ENCODE results near the gene UBE2V1. TPM values are rescaled to one million over a fixed set of nuclear protein-coding genes. Genes with fewer than 3 reads are reported as not detected.
A peak's percentile ranks its signal among the peaks of the same experiment; 100 is the strongest.

The UBE2V1 gene
- total and polyA plus RNA-seq, 2 of the 13 experiments (the other 11 are each of a cell fraction or from before 2014, with no cell fraction given) = 81.3 to 132 TPM

- TF ChIP-seq AHDC1 (CRISPR knock-in tag; IDR thresholded peaks at IDR 0.05; ENCODE audit: borderline replicate concordance) (no peak), ZNF792 (CRISPR knock-in tag; IDR thresholded peaks at IDR 0.05) (peak; percentile 71), ADNP (CRISPR knock-in tag; IDR thresholded peaks at IDR 0.05) (no peak), REPIN1 (CRISPR knock-in tag; IDR thresholded peaks at IDR 0.05; ENCODE audit: borderline replicate concordance, low read depth) (peak; percentile 70; the same call in 1 of the 2 replicates), KDM1A (CRISPR knock-in tag; IDR thresholded peaks at IDR 0.05) (peak; percentile 51), RELA (CRISPR knock-in tag; IDR thresholded peaks at IDR 0.05) (peak; percentile 82; the same call in 1 of the 2 replicates), ZNF30 (CRISPR knock-in tag; IDR thresholded peaks at IDR 0.05) (no peak), TFDP1 (CRISPR knock-in tag; IDR thresholded peaks at IDR 0.05; ENCODE audit: borderline replicate concordance) (peak; percentile 87; the same call in 1 of the 2 replicates), NR2F1 (CRISPR knock-in tag; IDR thresholded peaks at IDR 0.05) (no peak), POLR2A (IDR thresholded peaks at IDR 0.05; ENCODE audit: insufficient read depth in 1 of 2, low read depth in 2 of 2, low read length in 2 of 2) (peak; percentile 57 to 90; a peak in 3 of 4 replicates), ZBTB38 (CRISPR knock-in tag; IDR thresholded peaks at IDR 0.05) (peak; percentile 67), RFXANK (CRISPR knock-in tag; IDR thresholded peaks at IDR 0.05) (0 out of 2 replicates have a peak, but pooled peaks have one; percentile 44), NFE2L2 (IDR thresholded peaks at IDR 0.05; ENCODE audit: low read length) (peak; percentile 0; the same call in 1 of the 2 replicates), ZNF274 (CRISPR knock-in tag; IDR thresholded peaks at IDR 0.05) (no peak), EP300 (IDR thresholded peaks at IDR 0.05; ENCODE audit: low read depth in 2 of 2, low read length in 2 of 2) (no peak; a peak in 1 of 4 replicates), EP300 (CRISPR knock-in tag; IDR thresholded peaks at IDR 0.05; ENCODE audit: borderline replicate concordance) (no peak)
- TF ChIP-seq, protein P1, sequence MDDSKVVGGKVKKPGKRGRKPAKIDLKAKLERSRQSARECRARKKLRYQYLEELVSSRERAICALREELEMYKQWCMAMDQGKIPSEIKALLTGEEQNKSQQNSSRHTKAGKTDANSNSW (CRISPR knock-in tag; IDR thresholded peaks at IDR 0.05; ENCODE audit: borderline replicate concordance) = no peak
- TF ChIP-seq, protein P2, sequence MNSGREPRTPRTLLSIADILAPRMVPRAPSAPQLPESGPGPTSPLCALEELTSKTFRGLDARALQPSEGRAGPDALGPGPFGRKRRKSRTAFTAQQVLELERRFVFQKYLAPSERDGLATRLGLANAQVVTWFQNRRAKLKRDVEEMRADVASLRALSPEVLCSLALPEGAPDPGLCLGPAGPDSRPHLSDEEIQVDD (CRISPR knock-in tag; IDR thresholded peaks at IDR 0.05; ENCODE audit: borderline replicate concordance) = no peak
- TF ChIP-seq, protein P3, sequence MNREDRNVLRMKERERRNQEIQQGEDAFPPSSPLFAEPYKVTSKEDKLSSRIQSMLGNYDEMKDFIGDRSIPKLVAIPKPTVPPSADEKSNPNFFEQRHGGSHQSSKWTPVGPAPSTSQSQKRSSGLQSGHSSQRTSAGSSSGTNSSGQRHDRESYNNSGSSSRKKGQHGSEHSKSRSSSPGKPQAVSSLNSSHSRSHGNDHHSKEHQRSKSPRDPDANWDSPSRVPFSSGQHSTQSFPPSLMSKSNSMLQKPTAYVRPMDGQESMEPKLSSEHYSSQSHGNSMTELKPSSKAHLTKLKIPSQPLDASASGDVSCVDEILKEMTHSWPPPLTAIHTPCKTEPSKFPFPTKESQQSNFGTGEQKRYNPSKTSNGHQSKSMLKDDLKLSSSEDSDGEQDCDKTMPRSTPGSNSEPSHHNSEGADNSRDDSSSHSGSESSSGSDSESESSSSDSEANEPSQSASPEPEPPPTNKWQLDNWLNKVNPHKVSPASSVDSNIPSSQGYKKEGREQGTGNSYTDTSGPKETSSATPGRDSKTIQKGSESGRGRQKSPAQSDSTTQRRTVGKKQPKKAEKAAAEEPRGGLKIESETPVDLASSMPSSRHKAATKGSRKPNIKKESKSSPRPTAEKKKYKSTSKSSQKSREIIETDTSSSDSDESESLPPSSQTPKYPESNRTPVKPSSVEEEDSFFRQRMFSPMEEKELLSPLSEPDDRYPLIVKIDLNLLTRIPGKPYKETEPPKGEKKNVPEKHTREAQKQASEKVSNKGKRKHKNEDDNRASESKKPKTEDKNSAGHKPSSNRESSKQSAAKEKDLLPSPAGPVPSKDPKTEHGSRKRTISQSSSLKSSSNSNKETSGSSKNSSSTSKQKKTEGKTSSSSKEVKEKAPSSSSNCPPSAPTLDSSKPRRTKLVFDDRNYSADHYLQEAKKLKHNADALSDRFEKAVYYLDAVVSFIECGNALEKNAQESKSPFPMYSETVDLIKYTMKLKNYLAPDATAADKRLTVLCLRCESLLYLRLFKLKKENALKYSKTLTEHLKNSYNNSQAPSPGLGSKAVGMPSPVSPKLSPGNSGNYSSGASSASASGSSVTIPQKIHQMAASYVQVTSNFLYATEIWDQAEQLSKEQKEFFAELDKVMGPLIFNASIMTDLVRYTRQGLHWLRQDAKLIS (CRISPR knock-in tag; IDR thresholded peaks at IDR 0.05) = no peak; the same call in 1 of the 2 replicates
Measured at GRCh38 chr20:50115591-50116367, 2.8 kb upstream of the UBE2V1 start (continued).
